Esophagus squamous epithelium (tissue), 4 donors: ENCODE results near the gene SLC18A2.

Experiments used
- POLR2A ChIP-seq, 4 donors: fragments of 450-650 bp; IDR thresholded peaks; one replicate each; pipeline ENCODE4 v1.6.1; 2017; ENCODE audit warnings: antibody characterized with exemption in 4 of 4, mild to moderate bottlenecking in 4 of 4, moderate library complexity in 3 of 4
- TF ChIP-seq, protein P1 (sequence below), 6 experiments: fragments of 450-650 bp in 4 of 6; fragments of 200-600 bp in 2 of 6; sonication (generic) in 2 of 6; IDR thresholded peaks; one replicate each; pipeline ENCODE4 v1.5.1; 2016 to 2019; ENCODE audit warnings: antibody characterized with exemption in 6 of 6, mild to moderate bottlenecking in 4 of 6, moderate library complexity in 4 of 6

DNA sequence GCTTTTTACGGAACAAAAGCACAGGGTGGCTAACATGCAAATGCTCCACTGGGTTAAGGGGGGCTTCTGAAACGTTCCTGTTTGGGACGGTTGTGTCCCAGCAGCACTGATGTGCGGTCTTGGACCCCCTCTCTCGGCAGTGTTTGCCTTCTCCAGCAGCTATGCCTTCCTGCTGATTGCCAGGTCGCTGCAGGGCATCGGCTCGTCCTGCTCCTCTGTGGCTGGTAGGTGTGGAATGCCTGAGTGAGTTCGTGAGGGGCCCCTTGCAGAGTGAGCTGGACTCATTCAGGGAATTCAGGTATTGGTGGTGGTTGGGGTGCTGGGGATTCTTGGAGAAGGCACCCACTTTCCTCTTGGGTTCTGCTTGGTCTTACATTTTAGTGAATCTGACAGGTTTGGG, 13.0 kb downstream of the SLC18A2 start:
- TF ChIP-seq, protein P1, sequence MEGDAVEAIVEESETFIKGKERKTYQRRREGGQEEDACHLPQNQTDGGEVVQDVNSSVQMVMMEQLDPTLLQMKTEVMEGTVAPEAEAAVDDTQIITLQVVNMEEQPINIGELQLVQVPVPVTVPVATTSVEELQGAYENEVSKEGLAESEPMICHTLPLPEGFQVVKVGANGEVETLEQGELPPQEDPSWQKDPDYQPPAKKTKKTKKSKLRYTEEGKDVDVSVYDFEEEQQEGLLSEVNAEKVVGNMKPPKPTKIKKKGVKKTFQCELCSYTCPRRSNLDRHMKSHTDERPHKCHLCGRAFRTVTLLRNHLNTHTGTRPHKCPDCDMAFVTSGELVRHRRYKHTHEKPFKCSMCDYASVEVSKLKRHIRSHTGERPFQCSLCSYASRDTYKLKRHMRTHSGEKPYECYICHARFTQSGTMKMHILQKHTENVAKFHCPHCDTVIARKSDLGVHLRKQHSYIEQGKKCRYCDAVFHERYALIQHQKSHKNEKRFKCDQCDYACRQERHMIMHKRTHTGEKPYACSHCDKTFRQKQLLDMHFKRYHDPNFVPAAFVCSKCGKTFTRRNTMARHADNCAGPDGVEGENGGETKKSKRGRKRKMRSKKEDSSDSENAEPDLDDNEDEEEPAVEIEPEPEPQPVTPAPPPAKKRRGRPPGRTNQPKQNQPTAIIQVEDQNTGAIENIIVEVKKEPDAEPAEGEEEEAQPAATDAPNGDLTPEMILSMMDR (IDR thresholded peaks at IDR 0.05): no peak
- TF ChIP-seq POLR2A (IDR thresholded peaks at IDR 0.05): no peak
